HPDE6-E6E7 (cell line): ENCODE data around the gene COL20A1.
"Not testable (repeated sequence)": the region's sequence is repeated elsewhere in the genome, so short reads cannot be mapped to it uniquely, and the experiment has no call there.

Source experiments
- DNase-seq: peaks from one replicate; pipeline ENCODE4 v3.0.0; 2011; ENCODE audit warnings: missing footprints; ENCODE audit errors: extremely low spot score

The COL20A1 gene

DNA sequence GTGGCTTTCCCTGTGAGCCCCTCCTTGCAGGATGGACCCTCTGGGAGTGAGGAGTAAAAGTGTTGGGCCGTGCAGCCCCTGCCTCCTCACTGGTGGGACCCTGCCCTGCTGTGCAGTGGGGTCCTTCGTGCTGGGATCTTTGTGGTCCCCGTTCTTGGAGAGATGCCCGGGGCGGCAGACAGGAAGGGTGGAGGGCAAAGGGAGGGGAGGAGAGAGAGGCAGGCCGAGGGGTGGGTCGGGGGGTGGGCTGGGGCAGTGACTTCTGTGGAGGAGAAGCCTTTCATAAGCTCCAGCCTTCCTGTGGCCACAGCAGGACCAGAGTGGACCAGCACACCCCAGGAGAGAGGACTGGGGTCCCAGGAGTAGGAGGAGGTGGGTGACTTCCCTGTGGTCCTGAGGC is at the start of gene COL20A1:
Gene COL20A1 (plus strand): TSS at position 283 of the 400 bp plus-strand sequence. CDS start 1,922 bp downstream, outside the sequence.
- no peak for DNase-seq

GRCh38 chr20:63243604-63244247 is 49.3 kb upstream of the COL20A1 start:
- DNase-seq, result no peak

GRCh38 chr20:63244468-63244867 is 48.5 kb upstream of the COL20A1 start:
- DNase-seq, result no peak

DNA sequence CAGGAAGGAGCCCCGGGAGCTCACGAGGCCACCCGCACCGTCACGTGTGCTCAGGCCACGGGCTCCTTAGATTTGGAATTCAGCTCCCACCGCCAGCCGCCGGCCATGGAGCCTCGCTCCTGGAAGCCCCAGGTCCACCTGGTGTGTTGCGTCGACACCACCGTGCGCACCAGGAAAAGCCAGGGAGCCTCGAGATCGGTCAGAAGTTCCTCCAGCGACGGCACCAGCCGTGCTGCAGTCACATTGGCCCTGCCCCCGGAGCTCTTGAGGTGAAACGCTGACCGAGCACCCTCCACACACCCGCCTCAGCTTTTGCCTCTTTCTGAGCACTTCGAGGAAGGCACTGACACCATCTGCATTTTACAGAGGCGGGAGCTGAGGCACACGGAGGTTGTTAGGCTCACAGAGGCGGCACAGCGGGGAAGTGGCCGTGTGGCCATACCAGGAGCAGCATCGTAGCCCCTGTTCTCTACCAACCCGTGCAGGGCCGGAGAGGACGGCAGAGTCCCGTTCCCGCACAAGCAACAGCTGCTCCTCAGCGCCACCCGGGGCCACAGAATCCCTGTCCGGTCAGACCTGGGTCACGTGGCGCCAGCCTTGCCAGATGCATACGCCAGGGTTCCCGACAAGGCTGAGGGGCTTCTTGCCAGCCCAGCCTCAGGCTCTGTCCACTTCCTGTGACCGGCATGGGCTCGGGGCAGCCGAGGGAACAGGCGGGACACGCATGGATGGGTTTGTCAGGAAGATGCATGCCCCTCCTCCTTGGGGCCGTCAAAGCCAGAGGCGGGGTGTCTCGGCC is 46.3 kb upstream of the COL20A1 start:
- no peak for DNase-seq

GRCh38 chr20:63247671-63248228 is 45.2 kb upstream of the COL20A1 start:
- DNase-seq, result no peak

GRCh38 chr20:63248835-63249591 is 44.0 kb upstream of the COL20A1 start:
- no peak for DNase-seq

DNA sequence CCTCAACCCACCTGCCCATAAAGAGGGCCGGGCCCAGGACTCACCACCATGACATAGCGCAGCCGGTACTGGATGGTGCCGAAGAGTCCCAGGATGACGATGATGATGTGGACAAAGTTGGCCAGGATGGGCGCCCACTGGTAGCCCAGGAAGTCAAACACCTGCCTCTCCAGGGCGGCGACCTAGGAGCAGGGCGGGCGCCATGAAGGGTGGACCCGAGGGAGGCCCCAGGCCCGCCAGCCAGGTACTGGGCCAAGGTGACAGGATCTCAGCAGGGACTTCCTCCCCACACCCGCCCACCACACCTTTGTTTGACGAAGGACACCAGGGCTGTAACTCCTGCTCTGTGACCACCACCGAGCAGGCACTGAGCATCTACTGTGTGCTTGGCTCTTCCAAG is 43.1 kb upstream of the COL20A1 start:
- DNase-seq, result no peak

DNA sequence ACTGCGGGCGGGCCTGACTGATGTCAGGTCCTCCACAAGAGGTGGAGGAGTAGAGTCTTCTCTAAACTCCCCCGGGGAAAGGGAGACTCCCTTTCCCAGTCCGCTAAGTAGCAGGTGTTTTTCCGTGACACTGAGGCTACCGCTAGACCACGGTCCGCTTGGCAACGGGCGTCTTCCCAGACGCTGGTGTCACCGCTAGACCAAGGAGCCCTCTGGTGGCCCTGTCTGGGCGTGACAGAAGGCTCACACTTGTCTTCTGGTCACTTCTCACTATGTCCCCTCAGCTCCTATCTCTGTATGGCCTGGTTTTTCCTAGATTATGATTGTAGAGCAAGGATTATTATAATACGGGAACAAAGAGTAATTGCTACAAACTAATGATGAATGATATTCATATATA is 41.6 kb upstream of the COL20A1 start:
- not testable (repeated sequence) for DNase-seq

DNA sequence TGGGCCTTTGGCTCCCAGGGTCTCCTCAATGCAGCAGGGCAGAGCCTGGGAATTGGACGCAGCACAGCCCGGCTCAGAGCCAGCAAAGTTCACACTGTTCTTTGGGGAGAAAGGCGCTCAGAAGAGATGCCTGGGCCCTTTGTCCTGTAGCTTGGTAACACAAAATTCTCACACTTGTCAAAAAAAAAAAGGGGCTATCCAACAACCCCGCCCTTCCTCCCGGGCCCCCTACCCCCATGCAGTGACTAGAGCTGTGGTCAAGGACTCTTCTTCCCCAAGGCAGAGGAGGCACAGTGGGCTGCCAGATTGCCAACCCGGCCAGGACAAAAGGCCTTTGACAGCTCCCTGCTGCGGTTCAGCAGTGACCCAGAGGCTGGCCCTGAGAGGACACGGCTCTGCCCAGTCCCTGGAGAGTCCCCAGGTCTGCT is 40.7 kb upstream of the COL20A1 start:
- no peak for DNase-seq

- DNase-seq, result no peak
Measured at GRCh38 chr20:63253065-63253437, 39.9 kb upstream of the COL20A1 start.

GRCh38 chr20:63253438-63254231 is 39.4 kb upstream of the COL20A1 start:
- no peak for DNase-seq

DNA sequence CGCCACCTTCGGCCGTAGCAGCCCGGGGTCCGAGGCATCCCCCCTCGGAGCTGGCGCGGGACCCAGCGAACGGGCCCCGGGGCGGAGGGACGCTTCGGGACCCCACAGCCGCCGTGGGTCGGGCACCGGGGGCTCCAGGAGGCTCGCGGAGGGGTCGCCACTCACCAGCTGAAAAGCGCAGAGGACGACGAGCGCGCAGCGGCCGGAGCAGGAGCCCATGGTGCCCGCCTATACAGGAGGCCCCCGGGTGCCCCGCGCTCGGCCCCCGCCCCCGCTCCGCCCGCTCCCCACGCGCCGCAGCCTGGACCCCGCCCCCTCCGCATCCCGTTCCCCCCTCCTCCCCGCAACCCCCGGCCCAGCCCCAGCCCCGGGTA is 38.8 kb upstream of the COL20A1 start, which contains the start of gene NKAIN4:
Gene NKAIN4 (minus strand): TSS at position 232 of the 374 bp plus-strand sequence. CDS start 13 bp downstream, at position 219.
- no peak for DNase-seq

GRCh38 chr20:63254606-63255384 is 38.2 kb upstream of the COL20A1 start:
- DNase-seq, result no peak

DNA sequence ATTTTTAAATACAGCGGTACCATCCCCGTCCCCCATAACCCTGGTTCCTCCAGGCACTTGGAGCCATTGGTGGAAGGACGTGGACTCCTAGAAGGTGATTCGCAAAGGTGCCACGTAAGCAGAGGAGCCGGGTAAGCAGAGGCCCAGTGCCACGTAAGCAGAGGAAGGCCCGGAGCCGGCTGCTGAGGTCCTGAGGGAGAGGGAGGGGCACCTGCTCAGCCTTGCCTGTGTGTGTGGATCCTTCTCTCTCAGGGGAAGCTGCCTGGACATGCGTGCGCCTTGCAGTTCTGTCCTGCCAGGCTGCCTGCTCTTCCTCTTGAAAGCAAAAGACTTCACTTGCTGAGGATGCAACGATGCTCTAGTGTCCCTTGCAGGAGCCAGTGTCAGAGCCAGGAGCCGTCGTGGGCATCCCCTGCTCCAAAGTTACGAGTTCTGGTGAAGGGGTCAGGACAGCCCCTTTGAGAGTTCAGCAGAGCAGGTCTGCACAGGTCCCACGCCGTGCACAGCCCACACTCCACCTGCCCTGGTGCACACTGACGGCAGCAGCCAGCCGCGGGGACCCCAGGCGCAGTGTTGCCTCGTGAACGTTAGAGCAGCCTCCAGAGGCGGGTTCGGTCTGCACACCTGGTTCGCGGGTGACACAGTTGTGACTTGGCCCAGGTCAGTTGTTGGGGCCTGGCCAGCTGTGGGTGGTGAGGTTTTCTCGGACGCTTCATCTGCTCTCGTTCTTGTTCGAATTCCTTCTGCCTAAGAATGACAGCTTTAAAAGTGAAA is 36.9 kb upstream of the COL20A1 start:
- DNase-seq, result peak; percentile 100

DNA sequence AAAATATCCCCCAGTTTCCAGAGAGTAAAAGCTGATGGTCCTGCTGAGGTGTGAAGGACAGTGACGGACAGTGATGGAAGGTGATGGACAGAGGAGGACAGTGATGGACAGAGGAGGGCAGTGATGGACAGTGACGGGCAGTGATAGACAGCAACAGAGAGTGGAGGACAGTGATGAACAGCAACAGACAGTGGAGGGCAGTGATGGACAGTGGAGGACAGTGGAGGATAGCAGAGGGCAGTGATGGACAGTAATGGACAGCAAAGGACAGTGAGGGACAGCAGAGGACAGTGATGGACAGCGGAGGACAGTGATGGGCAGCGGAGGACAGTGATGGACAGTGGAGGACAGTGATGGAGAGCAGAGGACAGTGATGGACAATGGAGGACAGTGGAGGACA is 36.0 kb upstream of the COL20A1 start:
- no peak for DNase-seq

- no peak for DNase-seq
Measured at GRCh38 chr20:63257629-63258028, 35.4 kb upstream of the COL20A1 start.

- no peak for DNase-seq
Measured at GRCh38 chr20:63258781-63259180, 34.2 kb upstream of the COL20A1 start.

DNA sequence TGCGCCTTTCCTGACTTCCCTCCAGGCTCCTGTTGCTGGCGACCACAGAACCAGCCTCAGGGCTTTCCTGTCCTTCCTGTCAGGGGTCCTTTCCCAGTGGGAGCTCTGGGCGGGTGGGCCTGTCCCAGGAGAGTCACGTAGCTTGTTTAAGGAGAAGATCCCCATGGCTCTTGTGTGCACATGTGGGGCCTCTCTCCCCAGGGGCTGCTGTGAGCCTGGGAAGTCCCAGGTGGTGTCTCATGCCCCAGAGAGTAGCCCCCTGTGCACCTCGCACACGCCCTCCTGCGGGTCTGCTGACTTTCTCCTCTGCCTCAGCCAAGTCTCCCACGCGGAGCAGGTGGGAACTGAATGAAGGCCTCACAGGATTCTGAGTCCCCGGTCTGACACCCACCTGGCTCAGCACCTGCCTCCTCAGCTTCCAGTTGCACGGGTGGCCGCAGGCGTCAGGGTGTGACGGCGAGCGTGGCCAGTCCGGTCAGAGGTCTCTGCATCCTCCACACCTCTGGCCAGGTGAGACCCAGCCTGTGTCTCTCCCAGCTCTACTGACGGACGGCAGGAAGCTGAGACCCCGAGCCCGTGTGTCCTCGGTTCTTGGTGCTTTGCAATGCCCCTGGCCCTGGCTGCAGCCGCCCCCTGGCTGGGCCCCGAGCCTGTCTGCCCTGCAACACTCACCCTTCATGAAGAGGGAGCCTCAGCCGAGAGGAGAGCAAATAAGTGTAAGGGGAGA is 33.1 kb upstream of the COL20A1 start:
- no peak for DNase-seq

DNA sequence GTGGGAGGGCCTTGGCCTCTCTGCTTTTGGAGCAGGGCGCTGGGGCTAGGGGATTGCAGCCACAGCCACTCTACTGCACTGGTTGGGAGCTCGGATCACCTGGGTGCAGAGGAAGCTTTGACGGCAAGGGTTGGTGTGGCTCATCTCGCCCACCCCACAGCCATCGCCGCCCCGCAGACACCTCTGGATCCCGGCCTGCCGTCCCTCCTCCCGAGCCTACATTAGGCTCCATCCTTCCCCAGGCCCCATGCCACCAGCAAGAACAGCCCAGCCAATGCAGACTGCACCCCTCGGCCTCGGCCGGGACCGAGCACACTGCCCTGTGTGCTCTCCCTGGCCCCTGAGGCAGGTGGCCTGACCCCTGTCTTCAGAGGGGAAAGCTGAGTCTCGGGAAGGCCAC is 32.5 kb upstream of the COL20A1 start:
- DNase-seq, result no peak
